Measurements from ENCODE around the gene SEC22C.

GRCh38 chr3:42501321-42501680 lies 80.5 kb downstream of the SEC22C start:
- TF ChIP-seq CTCF (conservative IDR thresholded peaks at IDR 0.05 in 1 of 2, IDR thresholded peaks at IDR 0.05 in 1 of 2; ENCODE audit: extremely low read depth in 1 of 2, insufficient read depth in 1 of 2, low read depth in 1 of 2, low read length in 2 of 2) = no peak
- TF ChIP-seq EZH2 (IDR thresholded peaks at IDR 0.05; ENCODE audit: borderline replicate concordance, low read length) = no peak
